K562 (cell line): ENCODE measurements around the gene PAQR7. TPM values are rescaled to one million over a fixed set of nuclear protein-coding genes. Genes with fewer than 3 reads are reported as not detected.

ENCODE experiments used
- ATAC-seq: fragments of 200-7000 bp; cut with Tn5 transposase; 3 replicates; pipeline ENCODE4 v1.9.1; 2020; ENCODE audit warnings: moderate library complexity
- BruUV-seq: library from RNA; stranded (reverse); fragments of 400-500 nt; replicated peaks from 2 replicates; lab custom pipeline; 2021; lab: Mats Ljungman, UMichigan
- CTCF ChIA-PET: fragments of 300-600 bp; formaldehyde crosslinking; extraction: SDS; loops from one replicate; lab custom pipeline; 2021; ENCODE audit warnings: low intra/inter-chr PET ratio; lab: Yijun Ruan, JAX
- POLR2A ChIA-PET: fragments of 300-600, 350-650 bp; sonication (Branson Sonifier 250); formaldehyde crosslinking; extraction: SDS; loops from one replicate; lab custom pipeline; 2021; ENCODE audit warnings: antibody characterized with exemption, inconsistent platforms; lab: Yijun Ruan, JAX
- DNase-seq, 4 experiments: peaks; one replicate each; pipeline versions ENCODE4 v3.0.0 to v3.0.0-alpha.2; 2011 to 2018; ENCODE audit warnings: low spot score in 3 of 4, mixed read lengths in 3 of 4; ENCODE audit errors: extremely low read depth in 1 of 4
- FAIRE-seq: peaks from 2 replicates; lab custom pipeline; 2011; peaks lifted over from hg19 to GRCh38; lab: Jason Lieb, UNC
- H2AFZ ChIP-seq: 2 replicates; pipeline ENCODE4 v1.6.0; 2011; ENCODE audit warnings: low read depth, low read length, control low read depth, inconsistent platforms
- H3K27ac ChIP-seq: fragments of 200-600 bp; 3 replicates; pipeline ENCODE4 v1.8.0; 2011; ENCODE audit warnings: low read depth, mild to moderate bottlenecking, control low read depth, inconsistent platforms, low read length, moderate library complexity, mixed read lengths; ENCODE audit errors: extremely low read depth
- H3K27me3 ChIP-seq, 2 experiments: fragments of 300-600 bp in 1 of 2; 2 replicates in 1 of 2; 3 replicates in 1 of 2; pipeline versions ENCODE4 v1.6.0 to v1.8.0; 2011; ENCODE audit warnings: inconsistent platforms in 2 of 2, low read length in 2 of 2, mild to moderate bottlenecking in 1 of 2, mixed read lengths in 1 of 2, moderate library complexity in 1 of 2; ENCODE audit not compliant: control insufficient read depth in 2 of 2, insufficient read depth in 2 of 2
- H3K36me3 ChIP-seq: fragments of 300-600 bp; 3 replicates; pipeline ENCODE4 v1.8.0; 2011; ENCODE audit warnings: mild to moderate bottlenecking, low read length, inconsistent platforms; ENCODE audit not compliant: control insufficient read depth, insufficient read depth
- H3K4me1 ChIP-seq, 2 experiments: fragments of 200-600 bp in 1 of 2; replicated peaks in 1 of 2; 2 replicates in 1 of 2; 3 replicates in 1 of 2; pipeline versions ENCODE4 v1.5.1 to v1.8.0; 2011; ENCODE audit warnings: inconsistent platforms in 2 of 2, low read length in 2 of 2, mild to moderate bottlenecking in 1 of 2, mixed read lengths in 1 of 2, moderate library complexity in 1 of 2; ENCODE audit not compliant: control insufficient read depth in 2 of 2, insufficient read depth in 2 of 2
- H3K4me2 ChIP-seq: 2 replicates; pipeline ENCODE4 v1.6.1; 2011; ENCODE audit warnings: low read length, control low read depth, inconsistent platforms, mixed read lengths; ENCODE audit not compliant: insufficient read depth
- H3K4me3 ChIP-seq: fragments of 200-600 bp; sonication (generic), shearing (Covaris generic); 2 replicates; pipeline ENCODE4 v1.5.1; 2016; ENCODE audit warnings: control low read depth, inconsistent platforms
- H3K79me2 ChIP-seq: fragments of 200-600 bp; 3 replicates; pipeline ENCODE4 v1.8.0; 2011; ENCODE audit warnings: low read length, inconsistent platforms; ENCODE audit not compliant: control insufficient read depth, insufficient read depth
- H3K9ac ChIP-seq, 2 experiments: 2 replicates each; pipeline versions ENCODE4 v1.6.0 to v1.6.1; 2011; ENCODE audit warnings: low read depth in 2 of 2, low read length in 2 of 2, control low read depth in 1 of 2, inconsistent platforms in 1 of 2, mild to moderate bottlenecking in 1 of 2, mixed read lengths in 1 of 2; ENCODE audit not compliant: insufficient read depth in 1 of 2
- H3K9me1 ChIP-seq: one replicate; pipeline ENCODE4 v1.6.0; 2011; ENCODE audit warnings: inconsistent platforms, mild to moderate bottlenecking, low read length, moderate library complexity; ENCODE audit not compliant: control insufficient read depth, insufficient read depth
- H3K9me3 ChIP-seq: replicated peaks from 2 replicates; pipeline ENCODE4 v1.5.1; 2011; ENCODE audit warnings: low read depth, low read length, inconsistent platforms; ENCODE audit not compliant: control insufficient read depth, insufficient read depth
- H4K20me1 ChIP-seq: replicated peaks from 2 replicates; pipeline ENCODE4 v1.6.1; 2011; ENCODE audit warnings: low read length, inconsistent platforms, mixed read lengths; ENCODE audit not compliant: control insufficient read depth, insufficient read depth
- E4F1 ChIP-seq: fragments of 250-450 bp; sonication (Bioruptor Pico); IDR thresholded peaks from 2 replicates; pipeline ENCODE4 v1.5.0; 2021; ENCODE audit warnings: mild to moderate bottlenecking, borderline replicate concordance
- ELF1 ChIP-seq: fragments of 200-800 bp; sonication (Bioruptor generic); IDR thresholded peaks from 2 replicates; pipeline ENCODE4 v1.6.1; 2016; ENCODE audit warnings: missing genetic modification characterization, missing compliant biosample characterization
- FOXK1 ChIP-seq: sonication (generic); formaldehyde crosslinking; IDR thresholded peaks from 2 replicates; pipeline ENCODE4 v1.8.0; 2022; ENCODE audit warnings: missing genetic modification reagents, mild to moderate bottlenecking, borderline replicate concordance
- MEIS2 ChIP-seq: fragments of 450-650 bp; IDR thresholded peaks from 2 replicates; pipeline ENCODE4 v1.6.1; 2014; ENCODE audit warnings: mild to moderate bottlenecking; ENCODE audit not compliant: partially characterized antibody
- MYNN ChIP-seq, 2 experiments: sonication (generic); formaldehyde crosslinking in 1 of 2; IDR thresholded peaks; 2 replicates each; pipeline versions ENCODE4 v1.5.0 to v1.6.1; 2016 to 2020; ENCODE audit warnings: antibody characterized with exemption in 1 of 2, missing genetic modification reagents in 1 of 2
- PCBP1 ChIP-seq: fragments of 200-400 bp; formaldehyde crosslinking; IDR thresholded peaks from 2 replicates; pipeline ENCODE4 v1.6.1; 2018; ENCODE audit warnings: mild to moderate bottlenecking, low read depth, low read length; ENCODE audit not compliant: poor library complexity, severe bottlenecking
- PHTF2 ChIP-seq: fragments of 250-450 bp; sonication (Bioruptor Pico); IDR thresholded peaks from 2 replicates; pipeline ENCODE4 v1.5.0; 2021; ENCODE audit warnings: mild to moderate bottlenecking
- TEAD4 ChIP-seq, 2 experiments: sonication (generic) in 1 of 2; formaldehyde crosslinking in 1 of 2; IDR thresholded peaks; 2 replicates each; pipeline versions ENCODE4 v1.6.1 to v1.8.0; 2012 to 2022; ENCODE audit warnings: borderline replicate concordance in 1 of 2, inconsistent platforms in 1 of 2, low read length in 1 of 2, mild to moderate bottlenecking in 1 of 2, missing genetic modification reagents in 1 of 2
- ZNF184 ChIP-seq: sonication (generic); formaldehyde crosslinking; IDR thresholded peaks from 2 replicates; pipeline ENCODE4 v1.5.0; 2020; ENCODE audit warnings: missing genetic modification reagents
- ZNF668 ChIP-seq: fragments of 250-450 bp; sonication (Bioruptor Pico); IDR thresholded peaks from 2 replicates; pipeline ENCODE4 v1.8.0; 2022; ENCODE audit warnings: mild to moderate bottlenecking, inconsistent platforms
- ZNF830 ChIP-seq: fragments of 250-450 bp; sonication (Bioruptor Pico); IDR thresholded peaks from 2 replicates; pipeline ENCODE4 v1.5.0; 2021; ENCODE audit warnings: mild to moderate bottlenecking
- WGBS: fragments of 100-300 bp; shearing (Covaris generic); methylation state at CpG from one replicate; pipeline ENCODE4 v1.1.6; 2016; ENCODE audit warnings: low coverage, mixed read lengths; ENCODE audit not compliant: insufficient coverage; ENCODE audit errors: missing lambda C conversion rate; 5-methylcytosine and 5-hydroxymethylcytosine counted together
- in situ Hi-C: fragments of 300-500 bp; cut with MboI; formaldehyde crosslinking; loops from 4 replicates; pipeline ENCODE4 v1.15.0; 2018; ENCODE audit warnings: inconsistent platforms, mixed read lengths
- intact Hi-C: fragments of 100-400 bp; cut with micrococcal nuclease; formaldehyde crosslinking; loops from 2 replicates; pipeline ENCODE4 v1.14.2; 2022
- polyA plus RNA-seq, 8 experiments: library from polyadenylated mRNA; depleted of rRNA in 4 of 8; stranded (reverse) in 5 of 8; unstranded in 3 of 8; fragments of >200 nt; fragmentation: Nextera tagmentation in 2 of 8; fragmentation: Illumina TruSeq in 1 of 8; extraction: Ambion mirVana in 2 of 8; extraction: Trizol in 1 of 8; gene quantifications; 2 replicates each; pipeline versions ENCODE4 v1.2.1 to v1.2.3, GENCODE V29; 2011 to 2014; ENCODE audit warnings: inconsistent platforms in 1 of 8, missing spikeins in 1 of 8
- total RNA-seq, 7 experiments: library from RNA; depleted of rRNA in 6 of 7; stranded (reverse); fragments of >200 nt in 6 of 7; fragmentation: Illumina TruSeq in 2 of 7; extraction: Trizol in 2 of 7; gene quantifications; 2 replicates each; pipeline versions ENCODE4 v1.2.1 to v1.2.3, GENCODE V29; 2011 to 2021; ENCODE audit warnings: low replicate concordance in 1 of 7
- TF ChIP-seq, protein P1 (sequence below): fragments of 150-350 bp; conservative IDR thresholded peaks from 2 replicates; pipeline ENCODE4 v1.6.1; 2014; ENCODE audit warnings: low read length

PAQR7 gene
- total and polyA plus RNA-seq, 9 of the 15 experiments (the other 6 are each of a cell fraction or from before 2014, with no cell fraction given): 1.1 to 5.2 (median 2.6) TPM

DNA sequence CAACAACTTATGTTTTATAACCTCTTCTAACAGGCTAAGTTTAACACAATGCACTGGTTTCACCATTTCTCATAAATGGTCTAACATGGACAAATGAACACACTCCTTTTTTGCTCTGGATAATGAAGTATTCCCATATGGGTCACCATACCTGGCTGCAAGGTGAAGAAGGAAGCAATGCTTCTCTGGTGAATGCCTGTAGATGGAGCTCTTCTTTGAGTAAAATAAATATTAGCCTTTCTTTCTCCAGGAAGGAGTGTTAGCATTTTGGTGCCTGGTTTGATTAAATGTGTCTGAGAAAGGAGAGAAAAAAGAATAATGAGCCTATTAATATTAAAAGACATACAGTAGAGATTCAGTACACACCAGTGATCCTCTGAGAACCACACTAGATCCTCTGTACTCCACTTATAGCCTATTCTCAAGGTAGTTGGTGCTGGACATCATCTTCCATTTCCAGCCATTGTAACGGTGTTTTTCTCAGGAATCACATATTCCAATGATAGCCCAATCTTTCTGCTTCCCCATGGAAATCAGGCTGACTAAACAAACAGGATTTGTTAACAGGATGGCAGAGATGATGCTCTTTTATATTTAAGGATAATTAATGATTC, 38.1 kb downstream of the PAQR7 start (continued):
- no peak for TF ChIP-seq PCBP1

DNA sequence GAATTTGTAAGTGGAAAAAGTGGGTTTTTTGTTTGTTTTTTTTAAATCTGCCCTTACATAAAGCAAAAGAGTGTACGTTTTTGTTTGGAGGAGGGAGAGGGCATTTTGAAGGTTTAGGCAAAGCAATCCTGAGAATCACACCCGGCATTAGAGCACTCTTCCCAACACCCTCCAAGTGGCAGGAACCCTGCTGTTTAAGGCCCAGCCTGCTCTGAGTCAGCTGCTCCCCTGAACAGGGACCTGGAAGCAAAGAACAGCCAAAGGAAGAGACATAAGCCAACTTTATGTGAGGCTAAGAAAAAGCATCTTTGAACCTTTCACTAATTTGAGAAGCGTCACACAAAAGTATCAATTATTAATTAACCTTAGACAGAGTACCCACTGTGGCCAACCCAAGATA, 38.8 kb downstream of the PAQR7 start:
- Histone ChIP-seq H4K20me1 (peaks cover 12% of the 10 kb centered on the region; the same call in 1 of the 2 replicates), H3K4me3 (no peak overlapping the region), H3K4me2 (no peak overlapping the region), H3K27me3 (no peaks in the 10 kb centered on the region), H3K4me1 (peaks cover 12 to 16% of the 10 kb centered on the region in 2 experiments; a peak in 4 of 5 replicates), H3K36me3 (peaks cover 68% of the 10 kb centered on the region), H3K9me3 (no peaks in the 10 kb centered on the region), H3K9me1 (no peaks in the 10 kb centered on the region), H3K27ac (no peak overlapping the region), H3K79me2 (peaks cover 79% of the 10 kb centered on the region), H3K9ac (no peak overlapping the region), H2AFZ (no peak overlapping the region)
- in situ Hi-C loops: no loop called here
- FAIRE-seq: no peak
- no TSS peak for BruUV-seq
- DNase-seq: peak in 1 of 4 experiments; percentile 17
- CTCF ChIA-PET: interaction anchor here (1.2 to 1.6 kb wide), 4 partner anchors 53 to 193 kb away, joined by 4 to 7 read pairs (median 6); no protein-coding TSS in a partner anchor
- 75% methylated on average over 3 of the region's 3 CpGs for WGBS
- POLR2A ChIA-PET: interaction anchor here (0.7 to 1.2 kb wide), 3 partner anchors 8 to 311 kb away, joined by 3 to 6 read pairs (median 6); no protein-coding TSS in a partner anchor
- no peak for ATAC-seq
- intact Hi-C loops: loop anchor here (2.0 kb wide), 1 partner anchor 58 kb away; no protein-coding TSS in a partner anchor
- no peak for TF ChIP-seq ZNF830 (CRISPR knock-in tag)
- TF ChIP-seq FOXK1: no peak
- TF ChIP-seq ZNF184 (CRISPR knock-in tag): no peak
- TF ChIP-seq ELF1: no peak
- TF ChIP-seq E4F1 (CRISPR knock-in tag): no peak
- TF ChIP-seq, protein P1, sequence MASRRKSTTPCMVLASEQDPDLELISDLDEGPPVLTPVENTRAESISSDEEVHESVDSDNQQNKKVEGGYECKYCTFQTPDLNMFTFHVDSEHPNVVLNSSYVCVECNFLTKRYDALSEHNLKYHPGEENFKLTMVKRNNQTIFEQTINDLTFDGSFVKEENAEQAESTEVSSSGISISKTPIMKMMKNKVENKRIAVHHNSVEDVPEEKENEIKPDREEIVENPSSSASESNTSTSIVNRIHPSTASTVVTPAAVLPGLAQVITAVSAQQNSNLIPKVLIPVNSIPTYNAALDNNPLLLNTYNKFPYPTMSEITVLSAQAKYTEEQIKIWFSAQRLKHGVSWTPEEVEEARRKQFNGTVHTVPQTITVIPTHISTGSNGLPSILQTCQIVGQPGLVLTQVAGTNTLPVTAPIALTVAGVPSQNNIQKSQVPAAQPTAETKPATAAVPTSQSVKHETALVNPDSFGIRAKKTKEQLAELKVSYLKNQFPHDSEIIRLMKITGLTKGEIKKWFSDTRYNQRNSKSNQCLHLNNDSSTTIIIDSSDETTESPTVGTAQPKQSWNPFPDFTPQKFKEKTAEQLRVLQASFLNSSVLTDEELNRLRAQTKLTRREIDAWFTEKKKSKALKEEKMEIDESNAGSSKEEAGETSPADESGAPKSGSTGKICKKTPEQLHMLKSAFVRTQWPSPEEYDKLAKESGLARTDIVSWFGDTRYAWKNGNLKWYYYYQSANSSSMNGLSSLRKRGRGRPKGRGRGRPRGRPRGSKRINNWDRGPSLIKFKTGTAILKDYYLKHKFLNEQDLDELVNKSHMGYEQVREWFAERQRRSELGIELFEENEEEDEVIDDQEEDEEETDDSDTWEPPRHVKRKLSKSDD: no peak
- no peak for TF ChIP-seq MYNN (IDR thresholded peaks at IDR 0.05)
- no peak for TF ChIP-seq MYNN (CRISPR knock-in tag; IDR thresholded peaks at IDR 0.05)
- no peak for TF ChIP-seq MEIS2
- TF ChIP-seq PHTF2 (CRISPR knock-in tag): no peak
- no peak for TF ChIP-seq ZNF668 (CRISPR knock-in tag)
- no peak for TF ChIP-seq TEAD4 (IDR thresholded peaks at IDR 0.05; ENCODE audit: low read length)
- TF ChIP-seq TEAD4 (CRISPR knock-in tag; IDR thresholded peaks at IDR 0.05; ENCODE audit: borderline replicate concordance): no peak
